Measurements from ENCODE around the gene AFDN. TPM values are rescaled to one million over a fixed set of nuclear protein-coding genes. Genes with fewer than 3 reads are reported as not detected.

AFDN gene
- total RNA-seq, 3 donors from 2014 or later: 93.1 to 292 (median 170) TPM

- no peak for TF ChIP-seq CTCF (IDR thresholded peaks at IDR 0.05)
- TF ChIP-seq POLR2A (IDR thresholded peaks at IDR 0.05): no peak
- no peak for TF ChIP-seq POLR2AphosphoS5 (IDR thresholded peaks at IDR 0.05)
- Histone ChIP-seq H3K4me1 (peaks cover 0 to 9% of the 10 kb centered on the region in 2 donors), H3K27ac (no peak overlapping the region), H3K9me3 (no peaks in the 10 kb centered on the region), H3K27me3 (no peaks in the 10 kb centered on the region), H3K36me3 (no peaks in the 10 kb centered on the region), H3K4me3 (no peak overlapping the region)
- DNase-seq (ENCODE audit: low spot score in 2 of 2): no peak
- intact Hi-C loops (cut with DNase I; ENCODE audit: low total_unique reads): no loop called here
Measured at GRCh38 chr6:168020242-168020641, 193.5 kb downstream of the AFDN start.

- Histone ChIP-seq H3K36me3 (no peaks in the 10 kb centered on the region), H3K9me3 (no peaks in the 10 kb centered on the region), H3K4me1 (peaks cover 0 to 9% of the 10 kb centered on the region in 2 donors), H3K27ac (no peak overlapping the region), H3K27me3 (no peaks in the 10 kb centered on the region), H3K4me3 (no peak overlapping the region)
- intact Hi-C loops (cut with DNase I; ENCODE audit: low total_unique reads): no loop called here
- DNase-seq (ENCODE audit: low spot score in 2 of 2): peak in 1 of 2 donors; percentile 6
- no peak for TF ChIP-seq CTCF (IDR thresholded peaks at IDR 0.05)
- no peak for TF ChIP-seq POLR2AphosphoS5 (IDR thresholded peaks at IDR 0.05)
- no peak for TF ChIP-seq POLR2A (IDR thresholded peaks at IDR 0.05)
Measured at GRCh38 chr6:168021581-168021980, 194.9 kb downstream of the AFDN start.

Other genes with a start within 250 kb of the AFDN start
- gene KIF25, start 170.8 kb downstream of the AFDN start, total RNA-seq: under 1 TPM in 1 of 3 donors, not detected in 2; 0.66 TPM